AG04450 (cell line): Measurements from ENCODE around the gene ZDHHC24. TPM values are rescaled to one million over a fixed set of nuclear protein-coding genes. Genes with fewer than 3 reads are reported as not detected.

ENCODE experiments used
- CTCF ChIA-PET: fragments of 300-600, 350-600 bp; formaldehyde crosslinking; extraction: SDS; loops from one replicate; lab custom pipeline; 2022; ENCODE audit warnings: antibody characterized with exemption, inconsistent platforms; lab: Charles Lee
- POLR2A ChIA-PET: fragments of 350-600 bp; formaldehyde crosslinking; extraction: SDS; loops from one replicate; lab custom pipeline; 2021; ENCODE audit warnings: antibody characterized with exemption, inconsistent platforms; lab: Yijun Ruan, JAX
- DNase-seq: peaks from one replicate; pipeline ENCODE4 v3.0.0-alpha.2; 2011; ENCODE audit warnings: low read depth, low spot score
- H3K27ac ChIP-seq: one replicate; pipeline ENCODE4 v1.5.1; 2012; ENCODE audit warnings: low read depth, low read length, control low read depth
- H3K27me3 ChIP-seq: one replicate; pipeline ENCODE4 v1.6.0; 2012; ENCODE audit warnings: low read length; ENCODE audit not compliant: control insufficient read depth, insufficient read depth
- H3K4me3 ChIP-seq: 2 replicates; pipeline ENCODE4 v1.5.1; 2011; ENCODE audit warnings: mild to moderate bottlenecking, low read depth, low read length, control low read depth
- H3K9me3 ChIP-seq: 2 replicates; pipeline ENCODE4 v1.5.1; 2012; ENCODE audit warnings: low read length; ENCODE audit not compliant: control insufficient read depth, insufficient read depth
- CTCF ChIP-seq: IDR thresholded peaks from 2 replicates; pipeline ENCODE4 v1.5.1; 2011; ENCODE audit warnings: low read depth, low read length, control low read depth, inconsistent platforms
- polyA plus RNA-seq: library from polyadenylated mRNA; depleted of rRNA; stranded (reverse); fragments of >200 nt; gene quantifications from 2 replicates; pipeline ENCODE4 v1.2.3, GENCODE V29; 2011

The ZDHHC24 gene
- polyA plus RNA-seq, 1 experiment, result 6.2 TPM

- ChIA-PET CTCF (interaction anchor here (1.2 to 2.0 kb wide), 4 partner anchors 9 to 125 kb away, joined by 3 to 10 read pairs (median 4); no protein-coding TSS in a partner anchor), POLR2A (interaction anchor here (0.5 to 1.2 kb wide), 7 partner anchors 23 to 115 kb away, joined by 3 to 6 read pairs (median 4); partner anchors contain the start of genes ACTN3, PELI3, RBM14 and RBM4)
- H3K27ac ChIP-seq, result no peak overlapping the region
- peaks cover 4% of the 10 kb centered on the region for H3K27me3 ChIP-seq
- no peak overlapping the region for H3K4me3 ChIP-seq
- H3K9me3 ChIP-seq, result no peaks in the 10 kb centered on the region
- no peak for DNase-seq
- no peak for TF ChIP-seq CTCF
Measured at GRCh38 chr11:66569076-66569475, 23.2 kb upstream of the ZDHHC24 start.

- H3K27ac ChIP-seq, result no peak within 1 kb of the TSS
- peak; percentile 24 for DNase-seq
- no peaks in the 10 kb centered on the region for H3K9me3 ChIP-seq
- TF ChIP-seq CTCF, result no peak
- ChIA-PET CTCF (interaction anchor here (0.6 to 2.0 kb wide), 5 partner anchors 9 to 267 kb away, joined by 3 to 10 read pairs (median 3); no protein-coding TSS in a partner anchor), POLR2A (interaction anchor here (0.5 to 1.2 kb wide), 7 partner anchors 22 to 116 kb away, joined by 3 to 6 read pairs (median 4); partner anchors contain the start of genes ACTN3, RBM14, RBM4 and ZDHHC24)
- H3K4me3 ChIP-seq, result peak within 1 kb of the TSS; percentile 56
- peaks cover 4% of the 10 kb centered on the region for H3K27me3 ChIP-seq
Measured at GRCh38 chr11:66568124-66568916, 22.5 kb upstream of the ZDHHC24 start, which contains the start of gene CTSF. Gene CTSF (minus strand): TSS chr11:66568606. CDS start chr11:66568486, 120 bp downstream.

- ChIA-PET POLR2A (interaction anchor here (1.2 kb wide), 1 partner anchor 49 kb away, joined by 5 read pairs; the partner anchor contains the start of gene RBM14), CTCF (interaction anchor here (0.6 kb wide), 1 partner anchor 8 kb away, joined by 3 read pairs; no protein-coding TSS in a partner anchor)
- no peak overlapping the region for H3K27ac ChIP-seq
- H3K4me3 ChIP-seq, result peak overlapping the region; percentile 56
- no peak for TF ChIP-seq CTCF
- no peak for DNase-seq
- H3K27me3 ChIP-seq, result peaks cover 4% of the 10 kb centered on the region
- no peaks in the 10 kb centered on the region for H3K9me3 ChIP-seq
Measured at GRCh38 chr11:66567787-66568123, 21.9 kb upstream of the ZDHHC24 start.

- Histone ChIP-seq H3K9me3 (no peaks in the 10 kb centered on the region; the same call in 1 of the 2 replicates), H3K4me3 (no peak overlapping the region), H3K27ac (no peak overlapping the region), H3K27me3 (peaks cover 4% of the 10 kb centered on the region)
- POLR2A ChIA-PET, result no interaction called here
- DNase-seq, result no peak
- no peak for TF ChIP-seq CTCF
- CTCF ChIA-PET, result no interaction called here
Measured at GRCh38 chr11:66566221-66566620, 20.4 kb upstream of the ZDHHC24 start.

GRCh38 chr11:66564984-66565383 lies 19.1 kb upstream of the ZDHHC24 start:
- CTCF ChIA-PET, result interaction anchor here (1.0 kb wide), 1 partner anchor 13 kb away, joined by 4 read pairs; no protein-coding TSS in a partner anchor

More at GRCh38 chr11:66564984-66565383, 19.1 kb upstream of the ZDHHC24 start:
- TF ChIP-seq CTCF, result no peak
- H3K27me3 ChIP-seq, result peaks cover 4% of the 10 kb centered on the region
- H3K27ac ChIP-seq, result no peak overlapping the region
- H3K9me3 ChIP-seq, result no peaks in the 10 kb centered on the region; the same call in 1 of the 2 replicates
- DNase-seq, result no peak
- POLR2A ChIA-PET, result no interaction called here
- no peak overlapping the region for H3K4me3 ChIP-seq
